MCF 10A (cell line): Measurements from ENCODE around the gene OR12D3. TPM values are rescaled to one million over a fixed set of nuclear protein-coding genes. Genes with fewer than 3 reads are reported as not detected.

Source experiments
- BruUV-seq: library from RNA; stranded (reverse); fragments of 400-500 nt; replicated peaks from 2 replicates; lab custom pipeline; 2021; lab: Mats Ljungman, UMichigan
- CTCF ChIA-PET: fragments of 300-600 bp; sonication (Branson Sonifier 250); formaldehyde crosslinking; extraction: SDS; loops from one replicate; lab custom pipeline; 2021; ENCODE audit warnings: antibody characterized with exemption, inconsistent platforms; lab: Yijun Ruan, JAX
- POLR2A ChIA-PET: fragments of 300-600, 350-650 bp; sonication (Branson Sonifier 250); formaldehyde crosslinking; extraction: SDS; loops from one replicate; lab custom pipeline; 2020; ENCODE audit warnings: antibody characterized with exemption, inconsistent platforms; lab: Yijun Ruan, JAX
- DNase-seq: peaks from one replicate; pipeline ENCODE4 v3.0.0-alpha.2; 2018; ENCODE audit not compliant: unreplicated experiment
- H3K27ac Mint-ChIP-seq: one replicate; pipeline ENCODE4 v1.8.0; 2022; ENCODE audit warnings: mild to moderate bottlenecking, low read depth, mixed read lengths; ENCODE audit not compliant: unreplicated experiment
- H3K27me3 Mint-ChIP-seq: one replicate; pipeline ENCODE4 v1.8.0; 2022; ENCODE audit warnings: mixed read lengths; ENCODE audit not compliant: insufficient read depth, unreplicated experiment
- H3K36me3 Mint-ChIP-seq: one replicate; pipeline ENCODE4 v1.8.0; 2022; ENCODE audit warnings: mild to moderate bottlenecking, moderate library complexity, mixed read lengths; ENCODE audit not compliant: insufficient read depth, unreplicated experiment
- H3K4me1 Mint-ChIP-seq: one replicate; pipeline ENCODE4 v1.8.0; 2022; ENCODE audit warnings: mixed read lengths; ENCODE audit not compliant: insufficient read depth, unreplicated experiment
- H3K4me3 Mint-ChIP-seq: one replicate; pipeline ENCODE4 v1.8.0; 2022; ENCODE audit warnings: mild to moderate bottlenecking, moderate library complexity, mixed read lengths; ENCODE audit not compliant: unreplicated experiment
- H3K9me3 Mint-ChIP-seq: one replicate; pipeline ENCODE4 v1.8.0; 2022; ENCODE audit warnings: mixed read lengths; ENCODE audit not compliant: unreplicated experiment
- intact Hi-C: fragments of 100-400 bp; cut with micrococcal nuclease; formaldehyde crosslinking; loops from 2 replicates; pipeline ENCODE4 v1.14.1; 2022
- total RNA-seq: library from RNA; stranded (reverse); gene quantifications from 2 replicates; pipeline ENCODE4 v1.2.3, GENCODE V29; 2022
- TF ChIP-seq, protein P1 (sequence below): fragments of 200-600 bp; IDR thresholded peaks from one replicate; pipeline ENCODE4 v1.8.0; 2022; ENCODE audit warnings: antibody characterized with exemption, mild to moderate bottlenecking; ENCODE audit not compliant: unreplicated experiment

OR12D3 gene
- total RNA-seq, 1 experiment from 2014 or later: not detected

DNA sequence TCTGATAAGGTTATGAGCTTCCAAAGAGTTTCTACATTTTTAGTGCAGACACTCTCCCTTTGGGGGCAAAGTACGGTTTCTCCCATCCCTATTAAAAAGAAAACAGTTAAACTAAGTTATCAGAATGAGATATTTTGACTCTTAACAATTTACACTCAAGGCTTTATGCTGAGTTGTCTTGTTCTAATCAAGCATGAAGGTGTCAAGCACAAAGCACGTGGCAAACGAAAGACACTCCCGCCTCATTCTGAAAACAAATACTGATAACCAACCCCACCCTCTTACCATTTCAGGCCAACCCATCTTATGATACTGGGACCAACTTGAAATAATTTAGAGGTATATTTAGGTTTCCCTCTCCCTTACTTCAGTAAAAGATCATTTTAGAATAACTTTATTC, 49.3 kb downstream of the OR12D3 start:
- intact Hi-C loops: no loop called here
- Mint-ChIP-seq H3K36me3 (no peaks in the 10 kb centered on the region), H3K27ac (no peak overlapping the region), H3K4me1 (no peaks in the 10 kb centered on the region), H3K9me3 (no peaks in the 10 kb centered on the region), H3K4me3 (no peak overlapping the region), H3K27me3 (peaks cover 53% of the 10 kb centered on the region)
- TF ChIP-seq, protein P1, sequence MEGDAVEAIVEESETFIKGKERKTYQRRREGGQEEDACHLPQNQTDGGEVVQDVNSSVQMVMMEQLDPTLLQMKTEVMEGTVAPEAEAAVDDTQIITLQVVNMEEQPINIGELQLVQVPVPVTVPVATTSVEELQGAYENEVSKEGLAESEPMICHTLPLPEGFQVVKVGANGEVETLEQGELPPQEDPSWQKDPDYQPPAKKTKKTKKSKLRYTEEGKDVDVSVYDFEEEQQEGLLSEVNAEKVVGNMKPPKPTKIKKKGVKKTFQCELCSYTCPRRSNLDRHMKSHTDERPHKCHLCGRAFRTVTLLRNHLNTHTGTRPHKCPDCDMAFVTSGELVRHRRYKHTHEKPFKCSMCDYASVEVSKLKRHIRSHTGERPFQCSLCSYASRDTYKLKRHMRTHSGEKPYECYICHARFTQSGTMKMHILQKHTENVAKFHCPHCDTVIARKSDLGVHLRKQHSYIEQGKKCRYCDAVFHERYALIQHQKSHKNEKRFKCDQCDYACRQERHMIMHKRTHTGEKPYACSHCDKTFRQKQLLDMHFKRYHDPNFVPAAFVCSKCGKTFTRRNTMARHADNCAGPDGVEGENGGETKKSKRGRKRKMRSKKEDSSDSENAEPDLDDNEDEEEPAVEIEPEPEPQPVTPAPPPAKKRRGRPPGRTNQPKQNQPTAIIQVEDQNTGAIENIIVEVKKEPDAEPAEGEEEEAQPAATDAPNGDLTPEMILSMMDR: no peak
- BruUV-seq: no TSS peak
- no peak for DNase-seq
- ChIA-PET POLR2A (no interaction called here), CTCF (no interaction called here)

Other genes with a start within 250 kb of the OR12D3 start
- gene OR2J2, start 204.4 kb downstream of the OR12D3 start, total RNA-seq: not detected in 2 replicates
- gene OR14J1, start 73.6 kb downstream of the OR12D3 start, total RNA-seq: not detected in 2 replicates
- gene OR5V1, start 6.4 kb downstream of the OR12D3 start, total RNA-seq: not detected in 2 replicates
- not detected in 2 replicates for gene OR12D2, start 20.3 kb upstream of the OR12D3 start, total RNA-seq
- gene OR12D1, start 39.6 kb upstream of the OR12D3 start, total RNA-seq: not detected in 2 replicates
- gene OR10C1, start 64.0 kb upstream of the OR12D3 start, total RNA-seq: not detected in 2 replicates
- not detected in 2 replicates for gene OR11A1, start 81.8 kb upstream of the OR12D3 start, total RNA-seq
- not detected in 2 replicates for gene OR2H1, start 81.9 kb upstream of the OR12D3 start, total RNA-seq
- not detected in 2 replicates for gene MAS1L, start 112.7 kb upstream of the OR12D3 start, total RNA-seq
- gene UBD, start 184.4 kb upstream of the OR12D3 start, total RNA-seq: not detected in 2 replicates
- not detected in 2 replicates for gene OR2H2, start 209.8 kb upstream of the OR12D3 start, total RNA-seq